ENCODE measurements around the gene MOK. TPM values are rescaled to one million over a fixed set of nuclear protein-coding genes. Genes with fewer than 3 reads are reported as not detected.

MOK gene
- total RNA-seq, 1 experiment from 2014 or later = 107 TPM

- no TSS peak for BruUV-seq (replicated peaks)
- Mint-ChIP-seq H3K9me3 (ENCODE audit: low read depth, unreplicated experiment) (no peaks in the 10 kb centered on the region), H3K4me3 (ENCODE audit: low read depth, unreplicated experiment) (no peak overlapping the region), H3K27me3 (ENCODE audit: unreplicated experiment) (no peaks in the 10 kb centered on the region), H3K27ac (ENCODE audit: unreplicated experiment) (no peak overlapping the region), H3K36me3 (ENCODE audit: insufficient read depth, unreplicated experiment) (peaks cover 5% of the 10 kb centered on the region), H3K4me1 (ENCODE audit: low read depth, unreplicated experiment) (peaks cover 27% of the 10 kb centered on the region)
- CTCF ChIA-PET = no interaction called here
- no peak for TF ChIP-seq CTCF (IDR thresholded peaks at IDR 0.05; ENCODE audit: unreplicated experiment)
- DNase-seq = no peak
- intact Hi-C loops (cut with micrococcal nuclease; ENCODE audit: unreplicated experiment) = no loop called here
Observed at GRCh38 chr14:102185360-102185759, 119.6 kb downstream of the MOK start.

- Mint-ChIP-seq H3K27ac (ENCODE audit: unreplicated experiment) (no peak overlapping the region), H3K36me3 (ENCODE audit: insufficient read depth, unreplicated experiment) (peaks cover 5% of the 10 kb centered on the region), H3K4me1 (ENCODE audit: low read depth, unreplicated experiment) (peaks cover 27% of the 10 kb centered on the region), H3K27me3 (ENCODE audit: unreplicated experiment) (no peaks in the 10 kb centered on the region), H3K4me3 (ENCODE audit: low read depth, unreplicated experiment) (no peak overlapping the region), H3K9me3 (ENCODE audit: low read depth, unreplicated experiment) (no peaks in the 10 kb centered on the region)
- no TSS peak for BruUV-seq (replicated peaks)
- intact Hi-C loops (cut with micrococcal nuclease; ENCODE audit: unreplicated experiment) = no loop called here
- DNase-seq = no peak
- TF ChIP-seq CTCF (IDR thresholded peaks at IDR 0.05; ENCODE audit: unreplicated experiment) = no peak
- CTCF ChIA-PET = no interaction called here
Observed at GRCh38 chr14:102184316-102185035, 120.5 kb downstream of the MOK start.

DNA sequence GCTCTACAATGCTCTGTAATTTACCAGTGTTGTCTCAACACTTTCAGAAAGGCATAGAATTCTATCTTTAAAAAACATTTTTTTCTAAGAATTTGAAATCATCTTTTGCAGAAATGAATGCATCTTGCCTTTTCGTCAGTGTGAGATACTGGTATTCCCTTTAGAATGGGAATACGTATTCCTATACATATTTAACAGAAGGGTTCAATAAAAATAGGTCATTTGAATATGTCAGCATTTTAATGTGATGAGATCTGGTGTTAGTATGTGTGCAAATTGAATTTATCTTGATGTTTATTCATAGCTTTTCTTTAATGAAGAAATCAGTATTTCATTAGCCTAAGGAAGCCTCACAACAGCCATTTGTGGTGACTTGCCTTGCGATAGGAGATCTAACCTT is 121.1 kb downstream of the MOK start:
- CTCF ChIA-PET = interaction anchor here (0.7 kb wide), 1 partner anchor 83 kb away, joined by 3 read pairs; no protein-coding TSS in a partner anchor
- no peak for TF ChIP-seq CTCF (IDR thresholded peaks at IDR 0.05; ENCODE audit: unreplicated experiment)
- no peak overlapping the region for H3K27ac Mint-ChIP-seq (ENCODE audit: unreplicated experiment)
- no peaks in the 10 kb centered on the region for H3K9me3 Mint-ChIP-seq (ENCODE audit: low read depth, unreplicated experiment)
- no peaks in the 10 kb centered on the region for H3K27me3 Mint-ChIP-seq (ENCODE audit: unreplicated experiment)
- DNase-seq = no peak
- H3K36me3 Mint-ChIP-seq (ENCODE audit: insufficient read depth, unreplicated experiment) = peaks cover 5% of the 10 kb centered on the region
- H3K4me1 Mint-ChIP-seq (ENCODE audit: low read depth, unreplicated experiment) = peaks cover 27% of the 10 kb centered on the region
- no peak overlapping the region for H3K4me3 Mint-ChIP-seq (ENCODE audit: low read depth, unreplicated experiment)
- intact Hi-C loops (cut with micrococcal nuclease; ENCODE audit: unreplicated experiment) = no loop called here
- no TSS peak for BruUV-seq (replicated peaks)

DNA sequence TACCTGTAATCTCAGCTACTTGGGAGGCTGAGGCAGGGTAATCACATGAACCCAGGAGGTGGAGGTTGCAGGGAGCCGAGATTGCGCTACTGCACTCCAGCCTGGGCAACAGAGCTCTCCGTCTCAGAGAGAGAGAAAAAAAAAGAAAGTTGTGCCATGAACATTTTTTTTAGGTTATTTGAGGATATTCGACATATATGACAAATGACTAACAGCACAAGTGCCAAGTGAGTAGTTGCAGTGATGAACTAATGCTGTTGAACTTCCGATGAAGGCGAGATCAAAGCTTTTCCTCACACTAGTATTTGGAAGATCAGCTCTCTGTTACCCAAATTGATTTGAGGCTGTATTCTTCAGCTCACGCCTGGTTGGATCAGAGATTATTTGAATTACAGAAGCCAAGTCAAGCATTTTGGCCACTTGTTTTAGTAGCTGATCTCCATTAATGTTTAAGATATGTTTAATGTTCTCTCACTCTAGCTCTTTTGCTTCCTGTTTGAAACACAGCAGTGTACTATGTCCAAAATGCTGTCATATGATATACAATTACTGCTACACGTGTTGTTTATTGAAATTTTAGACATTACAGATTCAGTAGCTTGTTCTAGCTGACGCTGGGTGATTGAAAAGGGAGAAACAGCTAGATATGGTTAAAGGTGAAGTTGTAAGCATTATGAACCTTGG is 121.9 kb downstream of the MOK start:
- Mint-ChIP-seq H3K27me3 (ENCODE audit: unreplicated experiment) (no peaks in the 10 kb centered on the region), H3K9me3 (ENCODE audit: low read depth, unreplicated experiment) (no peaks in the 10 kb centered on the region), H3K4me1 (ENCODE audit: low read depth, unreplicated experiment) (peaks cover 34% of the 10 kb centered on the region), H3K27ac (ENCODE audit: unreplicated experiment) (no peak overlapping the region), H3K4me3 (ENCODE audit: low read depth, unreplicated experiment) (no peak overlapping the region), H3K36me3 (ENCODE audit: insufficient read depth, unreplicated experiment) (peaks cover 5% of the 10 kb centered on the region)
- no peak for TF ChIP-seq CTCF (IDR thresholded peaks at IDR 0.05; ENCODE audit: unreplicated experiment)
- BruUV-seq (replicated peaks) = no TSS peak
- DNase-seq = no peak
- intact Hi-C loops (cut with micrococcal nuclease; ENCODE audit: unreplicated experiment) = no loop called here
- CTCF ChIA-PET = interaction anchor here (0.7 kb wide), 1 partner anchor 83 kb away, joined by 3 read pairs; no protein-coding TSS in a partner anchor
